GM19025 (cell line): ENCODE results near the gene PDSS2.
"Not testable (repeated sequence)": the region's sequence is repeated elsewhere in the genome, so short reads cannot be mapped to it uniquely, and the experiment has no call there.

Experiments
- ATAC-seq: cut with Tn5 transposase; IDR thresholded peaks from one replicate; pipeline ENCODE4 v1.9.1; 2021; ENCODE audit warnings: mild to moderate bottlenecking, low read depth, moderate library complexity; ENCODE audit not compliant: unreplicated experiment

PDSS2 gene

DNA sequence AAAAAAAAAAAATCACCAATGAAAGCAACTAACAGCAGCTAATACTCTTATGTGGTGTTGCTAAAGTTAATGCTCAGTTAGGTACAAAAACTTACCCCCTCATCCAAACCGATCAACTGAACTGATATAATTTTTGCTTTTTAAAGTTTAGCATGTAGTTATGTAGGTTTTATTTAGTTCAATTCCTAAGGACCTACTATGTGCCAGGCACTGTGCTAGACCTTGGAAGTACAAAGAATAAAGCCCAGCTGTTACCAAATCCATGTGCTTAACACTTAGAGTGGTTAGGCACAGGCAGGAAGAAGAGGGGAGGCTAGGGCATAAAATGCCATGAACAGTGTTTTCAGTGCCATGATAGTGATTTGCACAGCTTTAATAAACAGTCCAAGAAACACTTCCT lies 85.1 kb downstream of the PDSS2 start:
- ATAC-seq, result no peak

DNA sequence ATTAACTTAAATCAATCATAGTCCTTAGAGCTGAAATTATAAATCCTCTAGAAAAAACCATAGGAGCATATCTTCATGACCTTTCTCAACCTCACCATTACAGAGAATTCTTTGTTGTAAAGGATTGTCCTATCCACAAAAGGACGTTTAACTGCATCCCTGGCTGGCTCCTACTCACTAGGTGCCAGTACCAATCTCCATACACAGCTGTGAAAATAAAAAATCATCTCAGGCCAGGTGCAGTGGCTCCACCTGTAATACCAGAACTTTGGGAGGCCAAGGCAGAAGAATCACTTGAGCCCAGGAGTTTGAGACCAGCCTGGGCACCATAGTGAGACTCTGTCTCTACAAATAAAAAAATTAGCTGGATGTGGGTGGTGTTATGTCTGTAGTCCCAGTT lies 89.9 kb downstream of the PDSS2 start:
- no peak for ATAC-seq

DNA sequence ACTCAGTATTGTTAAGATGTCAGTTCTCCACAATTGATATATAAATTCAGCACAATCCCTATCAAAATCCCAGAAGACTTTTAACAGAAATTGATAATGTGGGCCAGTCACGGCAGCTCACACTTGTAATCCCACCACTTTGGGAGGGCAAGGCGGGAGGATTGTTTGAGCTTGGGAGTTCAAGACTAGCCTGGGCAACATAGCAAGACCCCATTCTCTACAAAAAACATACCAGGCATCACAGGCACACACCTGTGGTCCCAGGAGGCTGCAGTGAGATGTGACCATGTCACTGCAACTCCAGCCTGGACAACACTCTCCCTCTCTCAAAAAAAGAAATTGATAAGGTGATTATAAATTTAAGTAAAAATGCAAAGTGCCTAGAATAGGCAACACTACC lies 90.9 kb downstream of the PDSS2 start:
- ATAC-seq, result no peak

DNA sequence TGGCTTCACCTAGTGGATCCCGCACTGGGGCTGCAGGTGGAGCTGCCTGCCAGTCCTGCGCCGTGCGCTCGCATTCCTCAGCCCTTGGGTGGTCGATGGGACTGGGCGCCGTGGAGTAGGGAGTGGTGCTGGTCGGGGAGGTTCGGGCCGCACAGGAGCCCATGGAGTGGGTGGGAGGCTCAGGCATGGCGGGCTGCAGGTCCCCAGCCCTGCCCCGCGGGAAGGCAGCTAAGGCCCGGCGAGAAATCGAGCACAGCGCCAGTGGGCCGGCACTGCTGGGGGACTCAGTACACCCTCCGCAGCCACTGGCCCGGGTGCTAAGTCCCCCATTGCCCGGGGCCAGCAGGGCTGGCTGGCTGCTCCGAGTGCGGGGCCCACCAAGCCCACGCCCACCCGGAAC lies 95.2 kb downstream of the PDSS2 start:
- not testable (repeated sequence) for ATAC-seq

DNA sequence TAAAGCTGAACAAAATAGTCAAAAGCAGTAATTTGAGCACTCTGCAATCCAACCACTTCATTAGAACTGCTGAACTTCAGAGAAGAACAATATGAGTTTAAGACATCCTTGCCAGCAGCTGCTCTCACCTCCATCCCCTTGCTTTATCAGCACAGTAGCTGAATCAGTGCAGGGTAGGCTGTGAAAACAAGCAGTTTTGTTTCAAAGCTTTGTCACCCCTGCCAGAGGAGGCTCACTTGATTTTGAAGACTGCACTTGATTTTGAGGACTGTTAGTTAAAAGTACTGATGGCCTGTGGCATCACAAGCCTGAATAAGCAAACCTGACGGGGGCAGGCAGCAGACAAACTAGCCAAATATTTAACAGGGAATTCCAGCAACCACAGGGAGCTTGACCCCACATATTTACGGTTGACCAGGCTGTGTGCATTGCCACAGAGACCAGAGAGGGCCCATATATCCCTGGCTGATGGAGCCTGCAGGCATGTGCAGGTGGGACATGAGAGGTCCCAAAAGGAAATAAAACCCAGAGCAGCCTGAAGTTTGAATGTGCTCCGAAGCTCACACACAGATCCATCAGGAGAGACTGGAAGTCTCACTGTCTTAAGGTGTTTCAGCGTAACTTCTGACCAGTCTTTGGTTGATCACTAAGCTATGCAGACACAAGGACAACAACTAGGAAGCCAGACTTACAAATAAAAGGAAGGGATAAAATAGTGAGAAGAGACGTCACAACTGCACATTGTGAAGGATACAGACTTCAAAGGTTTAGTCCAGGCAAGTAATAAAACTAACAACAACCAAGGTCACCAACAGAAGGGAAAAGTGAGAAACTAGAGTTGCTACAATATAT lies 97.4 kb downstream of the PDSS2 start:
- ATAC-seq, result no peak

DNA sequence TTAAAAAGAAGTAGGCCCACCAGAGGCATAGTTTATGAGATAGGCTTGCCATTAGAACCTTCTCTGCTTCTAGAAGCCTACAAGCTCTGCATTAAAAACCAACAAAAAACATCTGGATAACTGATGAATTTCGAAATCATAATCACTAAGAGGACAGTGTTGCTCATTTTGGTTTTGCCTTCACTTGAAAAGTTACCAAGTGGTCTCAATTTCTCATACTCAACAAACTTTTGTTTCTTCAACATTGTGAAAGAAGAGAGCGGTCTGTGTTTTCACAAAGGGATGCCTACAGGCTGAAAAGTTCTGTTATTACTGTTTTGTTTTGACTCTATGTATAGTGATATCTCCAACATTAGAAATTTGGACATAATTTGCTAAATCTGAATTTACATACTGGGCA lies 98.9 kb downstream of the PDSS2 start:
- ATAC-seq, result no peak

DNA sequence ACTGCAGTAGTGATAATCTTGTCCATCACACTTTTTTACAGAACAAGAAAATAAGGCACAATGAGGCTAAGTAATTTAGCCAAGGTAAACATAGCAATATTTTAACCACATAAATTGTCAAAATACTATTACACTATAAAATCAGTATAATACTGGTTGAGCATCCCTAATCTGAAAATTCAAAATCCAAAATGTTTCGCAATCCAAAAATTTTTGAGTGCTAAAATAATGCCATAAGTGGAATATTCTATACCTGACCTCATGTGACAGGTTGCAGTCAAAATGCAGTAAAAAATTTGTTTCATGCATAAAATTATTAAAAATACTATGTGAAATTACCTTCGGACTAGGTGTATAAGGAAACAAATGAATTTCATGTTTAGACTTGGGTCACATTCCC lies 101.5 kb downstream of the PDSS2 start:
- no peak for ATAC-seq

DNA sequence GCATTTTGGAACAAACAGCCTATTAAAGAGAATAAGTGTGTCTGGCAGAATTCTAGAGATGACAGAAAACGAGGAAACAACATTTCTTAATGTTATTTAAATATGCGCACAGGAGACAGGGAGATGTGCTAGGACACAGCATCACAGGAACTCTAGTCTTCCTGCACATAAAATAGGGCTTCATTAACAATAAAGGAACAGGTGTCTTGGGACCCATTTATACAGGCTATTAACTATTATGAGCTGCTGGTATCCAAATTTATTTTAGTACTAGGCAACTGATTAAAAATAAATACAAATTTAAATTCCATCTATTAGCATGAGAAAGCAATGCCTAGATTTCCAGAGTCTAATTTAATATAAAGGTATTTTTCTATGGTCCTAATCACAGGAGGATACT lies 102.3 kb downstream of the PDSS2 start:
- no peak for ATAC-seq

DNA sequence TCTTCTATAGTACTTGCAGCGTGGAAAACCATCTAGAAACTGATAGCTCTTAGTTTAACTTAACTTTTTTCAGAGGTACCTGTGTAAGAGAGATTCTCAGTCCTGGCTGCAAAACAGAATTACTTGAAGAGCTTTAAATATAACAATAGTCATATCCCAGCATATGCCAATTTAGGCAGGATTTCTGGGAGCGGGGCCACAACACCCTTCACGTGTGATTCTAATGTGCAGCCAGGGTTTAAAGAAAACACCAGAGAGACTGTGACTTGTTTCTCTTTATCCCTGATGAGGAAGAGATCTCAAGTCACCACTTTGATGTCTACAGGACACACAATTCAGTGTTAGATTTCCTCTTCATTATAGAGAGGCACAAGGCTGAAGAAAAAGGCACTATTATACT lies 103.7 kb downstream of the PDSS2 start:
- no peak for ATAC-seq

DNA sequence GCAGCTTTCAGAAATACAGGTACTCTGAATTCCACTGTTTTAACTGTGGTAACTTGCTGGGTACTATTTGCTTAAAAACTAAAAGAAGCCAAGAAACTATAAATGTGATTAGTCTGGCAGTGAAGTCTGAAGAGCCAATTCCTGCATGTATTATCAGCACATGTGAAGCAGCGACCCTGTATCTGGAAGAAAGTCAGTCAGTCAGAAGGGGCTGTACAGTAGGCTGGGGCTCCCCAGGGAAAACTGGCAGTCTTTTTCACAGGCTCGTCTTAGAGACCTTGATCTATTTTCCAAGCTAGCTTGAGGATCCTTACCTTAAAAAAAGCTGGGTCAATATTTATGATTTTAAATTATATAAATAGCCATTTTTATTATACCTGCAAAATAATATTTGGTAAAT lies 104.9 kb downstream of the PDSS2 start:
- no peak for ATAC-seq

DNA sequence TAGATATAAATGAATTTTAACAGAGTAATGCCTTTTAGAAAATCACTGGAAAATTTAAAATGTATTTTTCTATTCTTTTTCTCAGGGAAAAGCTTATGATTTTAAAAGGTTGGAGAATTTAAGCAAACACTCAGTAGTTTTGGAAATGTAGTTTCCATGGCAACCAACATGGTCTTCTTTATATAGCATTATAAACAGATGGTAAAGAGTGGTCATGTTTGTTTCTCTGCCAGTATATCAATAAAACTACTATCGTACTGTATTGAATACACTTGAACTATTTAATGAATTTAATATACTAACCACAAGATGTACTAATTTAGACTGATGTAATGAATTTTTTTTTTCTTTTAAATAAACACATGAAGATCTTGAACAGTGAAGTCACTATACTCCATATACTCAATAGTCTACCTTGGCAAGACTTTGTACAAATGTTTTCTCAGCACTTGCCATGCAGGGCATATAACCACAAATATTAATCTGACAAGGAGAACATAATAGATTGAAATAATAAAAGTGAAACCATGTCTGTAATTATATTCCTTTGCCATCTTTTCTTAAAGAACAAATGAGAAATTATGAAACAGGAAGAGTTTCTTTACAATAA lies 105.5 kb downstream of the PDSS2 start:
- ATAC-seq, result no peak

DNA sequence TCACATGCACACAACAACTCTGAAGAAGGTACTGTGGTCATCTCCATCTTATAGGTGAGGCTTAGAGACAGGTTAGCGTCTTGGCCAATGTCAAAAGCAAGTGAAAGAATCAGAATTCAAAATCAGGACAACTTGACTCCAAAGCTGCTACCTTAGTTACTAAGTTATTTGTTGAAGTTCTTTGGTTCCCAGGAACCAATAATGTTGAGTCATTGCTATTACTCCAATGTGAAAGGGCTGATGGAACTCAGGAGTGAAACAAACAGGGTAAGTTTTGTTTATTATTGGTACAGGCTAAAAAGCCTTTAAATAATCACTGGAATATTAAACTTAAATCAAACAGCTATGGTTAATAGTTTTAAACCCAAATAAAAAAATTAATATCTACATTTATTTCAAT lies 111.1 kb downstream of the PDSS2 start:
- ATAC-seq, result no peak

DNA sequence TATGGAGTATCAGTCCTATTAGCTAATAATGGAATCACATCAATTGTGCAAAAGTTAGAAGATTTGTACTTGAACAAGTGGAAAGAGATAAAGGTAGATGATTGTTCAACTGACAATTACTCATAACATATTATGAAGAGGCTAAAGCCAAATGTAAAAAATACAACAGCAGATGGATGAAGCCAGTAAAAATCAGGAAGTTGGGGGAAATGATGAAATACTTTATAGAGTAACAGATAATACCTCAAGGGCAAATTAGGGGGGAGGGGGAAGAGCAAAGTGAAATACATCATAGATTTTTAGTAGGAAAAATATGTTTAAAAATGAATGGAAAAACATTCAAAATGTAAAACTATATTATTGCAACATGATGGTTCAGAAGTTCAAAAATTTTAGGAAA lies 114.0 kb downstream of the PDSS2 start:
- no peak for ATAC-seq

DNA sequence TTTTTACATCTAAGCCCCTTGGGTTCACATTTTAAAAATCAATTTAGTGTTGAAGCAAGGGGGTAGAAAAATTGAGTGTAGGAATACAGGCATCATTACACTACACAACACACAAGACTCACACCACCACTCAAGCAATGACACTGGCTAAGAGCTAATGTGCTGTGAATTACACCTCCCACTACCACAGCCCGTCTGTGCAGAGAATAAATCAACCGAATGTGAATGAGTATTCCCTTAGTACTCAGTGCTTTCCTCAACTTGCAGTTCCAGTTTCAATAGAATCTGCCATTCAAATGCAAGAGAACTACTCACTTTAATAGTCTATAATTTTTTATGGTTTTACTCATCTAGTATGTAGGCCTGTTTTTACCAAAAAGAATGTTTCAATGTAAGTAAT lies 114.4 kb downstream of the PDSS2 start:
- no peak for ATAC-seq

DNA sequence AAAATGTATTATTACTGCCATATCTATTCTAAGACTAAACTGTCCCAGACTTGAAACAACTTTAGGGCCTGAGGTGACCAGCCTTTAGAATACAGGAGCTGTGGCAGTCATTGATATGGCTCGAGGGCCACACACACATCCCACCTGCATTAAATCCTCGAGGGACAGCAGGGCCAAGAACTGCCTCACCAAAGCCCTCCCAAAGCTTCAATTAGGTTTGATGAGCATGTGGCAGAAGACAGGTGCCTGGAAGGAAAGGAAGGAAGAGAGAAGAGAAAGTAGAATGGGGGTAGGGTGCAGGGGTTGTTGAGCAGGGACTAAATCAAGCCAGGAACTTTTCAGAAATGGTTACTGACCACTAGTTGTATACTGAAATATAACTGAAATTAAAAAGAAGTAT lies 115.0 kb downstream of the PDSS2 start:
- no peak for ATAC-seq

DNA sequence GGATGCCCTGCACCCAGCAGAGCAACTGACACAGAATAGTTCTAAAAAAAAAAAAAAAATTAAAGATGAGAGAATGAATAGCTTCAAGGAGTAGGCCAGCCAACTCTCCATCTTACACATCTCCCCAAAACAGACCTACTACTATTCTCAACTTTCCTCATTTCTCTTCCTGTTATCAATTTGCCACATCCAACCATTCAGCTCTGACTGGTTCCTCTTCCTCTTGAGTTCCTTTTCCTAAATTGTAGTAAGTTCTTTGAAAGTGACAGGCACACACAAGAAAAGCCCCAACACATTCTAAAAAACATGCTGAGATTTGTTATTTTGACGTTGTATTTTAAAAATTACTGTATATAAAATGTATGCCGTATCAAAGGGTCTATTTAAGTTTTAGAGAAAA lies 117.2 kb downstream of the PDSS2 start:
- ATAC-seq, result no peak

DNA sequence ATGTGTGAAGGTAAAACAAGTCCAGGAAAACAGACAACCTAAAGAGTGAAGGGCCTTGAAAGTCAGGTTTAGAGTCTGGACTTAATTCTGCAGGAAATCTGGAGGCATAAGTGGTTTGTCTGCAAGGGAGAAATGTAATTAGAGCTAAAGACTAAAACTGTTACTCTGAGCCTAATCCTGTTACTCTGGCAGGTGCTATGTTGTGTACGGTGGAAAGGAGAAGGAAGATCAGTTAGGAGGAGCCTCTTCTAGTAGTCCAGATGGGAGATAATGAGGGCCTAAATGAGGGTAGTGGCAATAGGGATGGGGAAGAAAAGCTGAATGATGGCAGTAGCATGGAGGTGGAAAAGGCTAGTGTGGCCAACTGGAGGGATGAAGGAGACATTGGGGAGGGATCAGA lies 118.5 kb downstream of the PDSS2 start:
- ATAC-seq, result no peak

DNA sequence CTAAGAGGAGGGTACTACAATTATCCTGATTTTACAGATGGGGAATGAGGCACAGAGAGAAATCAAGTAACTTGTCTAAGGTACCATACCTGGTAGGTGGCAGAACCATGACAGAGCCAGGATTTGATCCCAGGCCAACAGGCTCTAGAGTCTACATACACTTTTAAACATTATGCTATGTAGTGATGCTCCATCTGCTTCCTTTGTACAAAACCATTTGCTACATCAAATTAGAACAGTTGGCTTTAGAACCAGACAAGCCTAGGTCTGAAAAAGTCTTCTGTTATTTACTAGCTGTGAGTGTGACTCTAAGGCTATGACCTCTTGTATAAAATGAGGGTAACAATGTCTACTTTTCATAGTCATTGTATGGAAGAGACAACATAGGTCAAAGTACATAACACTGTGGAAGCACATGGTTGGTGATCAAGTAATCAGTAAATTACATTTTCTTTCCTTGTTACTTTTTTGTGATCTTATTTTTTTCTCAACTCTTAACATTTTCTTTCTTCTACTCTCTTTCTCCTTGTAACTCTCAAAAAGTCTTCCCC lies 122.1 kb downstream of the PDSS2 start:
- ATAC-seq, result no peak

DNA sequence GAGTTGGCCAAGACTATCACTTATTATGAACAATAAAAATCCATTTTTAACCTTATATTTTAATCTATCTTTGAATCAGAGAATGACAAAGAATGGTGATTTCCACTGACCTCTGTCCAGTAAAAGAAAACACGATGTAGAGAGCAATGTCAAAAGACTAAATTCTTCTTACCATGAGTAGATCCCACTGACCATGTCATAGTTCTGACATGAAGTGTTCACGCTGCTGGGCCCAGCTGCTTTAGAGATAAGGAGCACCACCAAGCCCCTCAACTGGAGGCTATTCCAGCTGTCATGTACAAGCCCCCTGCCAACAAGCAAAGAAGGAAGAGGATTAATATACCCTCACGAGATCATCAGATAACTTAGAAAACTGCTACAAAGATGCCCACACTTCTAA lies 125.3 kb downstream of the PDSS2 start:
- ATAC-seq, result no peak

DNA sequence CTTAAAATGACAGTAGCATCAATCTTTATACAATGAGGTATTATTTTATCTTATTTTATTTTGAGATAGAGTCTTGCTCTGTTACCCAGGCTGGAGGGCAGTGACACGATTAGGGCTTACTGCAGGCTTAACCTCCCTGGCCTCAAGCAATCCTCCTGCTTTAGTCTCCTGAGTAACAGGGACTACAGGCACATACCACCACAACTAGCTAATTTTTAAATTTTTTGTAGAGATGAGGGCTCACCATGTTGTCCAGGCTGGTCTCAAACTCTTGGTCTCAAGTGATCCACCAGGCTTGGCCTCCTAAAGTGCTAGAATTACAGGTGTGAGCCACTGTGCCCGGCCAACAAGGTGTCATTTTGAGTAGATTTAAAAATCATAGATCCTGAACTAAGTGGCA lies 125.9 kb downstream of the PDSS2 start:
- ATAC-seq, result no peak

DNA sequence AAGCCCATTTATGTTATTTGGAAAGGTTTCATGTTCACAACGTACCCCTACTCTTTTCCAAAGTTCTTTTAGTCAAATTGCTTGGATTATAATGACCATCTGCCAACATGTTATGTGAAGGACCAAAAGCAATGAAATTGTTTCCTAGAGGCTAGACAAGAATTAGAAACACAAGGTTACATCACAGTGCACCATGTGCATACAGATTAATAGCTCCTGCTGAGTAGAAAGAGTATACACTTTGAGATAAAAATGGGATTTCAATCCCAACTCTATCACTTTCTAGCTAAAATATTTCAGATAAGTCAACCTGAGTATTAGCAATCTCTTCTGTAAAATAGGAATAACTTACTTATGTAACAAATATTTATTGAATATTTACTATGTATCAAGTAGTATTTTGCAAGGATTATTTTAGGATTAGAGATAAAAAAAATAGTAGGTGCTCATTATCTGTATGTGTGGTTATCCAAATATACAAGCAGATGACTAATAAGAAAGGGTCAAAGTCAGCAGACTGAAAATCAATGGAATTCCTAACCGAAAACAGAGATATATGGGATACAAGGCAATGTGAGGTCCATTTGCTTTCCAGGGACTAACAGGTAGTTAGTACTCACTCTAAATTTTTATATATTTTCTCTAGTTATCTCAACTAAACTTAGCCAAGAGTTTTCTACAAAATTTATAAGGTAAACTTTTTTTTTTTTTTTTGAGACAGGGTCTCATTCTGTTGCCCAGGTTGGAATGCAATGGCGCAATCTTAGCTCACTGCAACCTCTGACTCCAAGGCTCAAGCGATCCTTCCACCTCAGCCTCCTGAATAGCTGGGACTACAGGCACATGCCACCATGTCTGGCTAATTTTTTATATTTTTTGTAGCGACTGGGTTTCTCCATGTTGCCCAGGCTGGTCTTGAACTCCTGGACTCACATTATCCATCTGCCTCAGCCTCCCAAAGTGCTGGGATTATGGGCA lies 127.7 kb downstream of the PDSS2 start:
- no peak for ATAC-seq
